GM12891 (cell line): Measurements from ENCODE around the gene HDAC11.

Source experiments
- DNase-seq: peaks from one replicate; pipeline ENCODE4 v3.0.0; 2011; ENCODE audit warnings: low spot score; ENCODE audit not compliant: insufficient read length
- FAIRE-seq: peaks from 2 replicates; lab custom pipeline; 2011; peaks lifted over from hg19 to GRCh38; lab: Jason Lieb, UNC
- PAX5 ChIP-seq: IDR thresholded peaks from 2 replicates; pipeline ENCODE4 v1.6.1; 2011; ENCODE audit warnings: low read length, moderate library complexity, mild to moderate bottlenecking; ENCODE audit not compliant: insufficient read depth, severe bottlenecking
- POLR2A ChIP-seq: IDR thresholded peaks from 2 replicates; pipeline ENCODE4 v1.6.1; 2011; ENCODE audit warnings: low read depth, low read length, control low read depth
- POLR2AphosphoS5 ChIP-seq: IDR thresholded peaks from 2 replicates; pipeline ENCODE4 v1.6.1; 2011; ENCODE audit warnings: low read depth, low read length, control low read depth
- POU2F2 ChIP-seq: IDR thresholded peaks from 2 replicates; pipeline ENCODE4 v1.6.1; 2011; ENCODE audit warnings: low read depth, mild to moderate bottlenecking, control low read depth, low read length, moderate library complexity
- SPI1 ChIP-seq: IDR thresholded peaks from 2 replicates; pipeline ENCODE4 v1.6.1; 2011; ENCODE audit warnings: low read depth, low read length, control low read depth
- TAF1 ChIP-seq: IDR thresholded peaks from 2 replicates; pipeline ENCODE4 v1.6.1; 2011; ENCODE audit warnings: low read depth, low read length, control low read depth

Gene HDAC11

DNA sequence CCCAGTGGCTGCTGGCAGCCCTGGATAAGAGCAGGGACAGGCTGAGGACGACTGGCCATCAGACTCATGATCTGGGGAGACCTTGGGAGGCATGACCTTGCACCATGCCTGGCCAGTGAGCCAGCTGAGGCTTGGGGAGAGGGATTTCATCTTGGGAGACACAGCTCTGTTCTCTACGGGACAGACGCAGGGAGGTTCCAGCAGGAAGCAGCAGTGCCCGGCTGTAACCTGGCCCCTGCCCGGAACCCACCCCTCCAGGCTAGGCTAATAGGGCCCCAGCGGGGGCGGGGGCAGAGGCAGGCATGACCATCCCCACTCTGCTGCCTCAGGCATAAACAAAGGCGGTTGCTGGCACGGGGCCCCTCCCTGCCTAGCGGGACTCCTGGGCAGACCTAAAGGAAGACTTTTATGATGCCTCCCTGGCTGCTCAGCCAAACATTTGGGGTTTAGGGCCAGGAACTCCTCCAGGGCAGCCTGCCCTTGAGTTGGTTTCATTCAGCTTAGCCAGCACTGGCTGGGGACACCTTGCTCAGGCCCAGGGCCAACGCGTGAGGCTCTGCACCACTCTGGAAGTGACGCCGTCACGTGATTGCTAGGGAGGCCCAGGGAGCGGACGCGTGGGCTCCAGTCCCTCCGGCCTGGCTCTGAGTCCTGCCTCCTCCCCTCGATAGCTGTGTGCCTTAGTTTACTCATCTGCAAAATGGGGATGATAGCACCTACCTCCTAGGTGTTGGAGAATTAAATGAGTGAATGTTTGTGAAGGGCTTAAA, 27.6 kb downstream of the HDAC11 start:
- TF ChIP-seq SPI1, result no peak
- TF ChIP-seq POU2F2, result no peak
- TF ChIP-seq PAX5, result no peak
- TF ChIP-seq POLR2A, result no peak
- no peak for TF ChIP-seq TAF1
- no peak for TF ChIP-seq POLR2AphosphoS5
- FAIRE-seq, result no peak
- no peak for DNase-seq

DNA sequence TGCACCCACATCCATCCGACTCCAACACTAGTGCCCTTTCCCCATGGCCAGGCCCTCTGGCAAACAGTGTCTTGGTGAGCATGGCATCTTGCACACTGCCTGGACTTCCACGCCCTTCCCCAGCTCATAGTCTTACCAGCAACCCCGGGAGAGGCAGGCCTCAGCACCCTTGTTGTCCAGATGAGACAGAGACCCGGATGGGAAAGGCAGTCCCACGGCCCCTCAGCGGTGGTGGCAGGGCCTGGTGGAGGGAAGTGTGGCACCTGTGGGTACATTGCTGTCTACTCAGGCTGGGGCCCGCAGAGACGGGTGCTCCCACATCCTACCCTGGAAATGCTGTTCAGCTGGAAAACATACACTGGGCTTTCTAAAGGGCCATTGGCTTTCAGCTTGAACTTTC, 28.4 kb downstream of the HDAC11 start:
- TF ChIP-seq PAX5 (no peak), TAF1 (no peak), POLR2A (no peak), SPI1 (no peak), POLR2AphosphoS5 (no peak), POU2F2 (no peak)
- DNase-seq (no peak), FAIRE-seq (no peak)

DNA sequence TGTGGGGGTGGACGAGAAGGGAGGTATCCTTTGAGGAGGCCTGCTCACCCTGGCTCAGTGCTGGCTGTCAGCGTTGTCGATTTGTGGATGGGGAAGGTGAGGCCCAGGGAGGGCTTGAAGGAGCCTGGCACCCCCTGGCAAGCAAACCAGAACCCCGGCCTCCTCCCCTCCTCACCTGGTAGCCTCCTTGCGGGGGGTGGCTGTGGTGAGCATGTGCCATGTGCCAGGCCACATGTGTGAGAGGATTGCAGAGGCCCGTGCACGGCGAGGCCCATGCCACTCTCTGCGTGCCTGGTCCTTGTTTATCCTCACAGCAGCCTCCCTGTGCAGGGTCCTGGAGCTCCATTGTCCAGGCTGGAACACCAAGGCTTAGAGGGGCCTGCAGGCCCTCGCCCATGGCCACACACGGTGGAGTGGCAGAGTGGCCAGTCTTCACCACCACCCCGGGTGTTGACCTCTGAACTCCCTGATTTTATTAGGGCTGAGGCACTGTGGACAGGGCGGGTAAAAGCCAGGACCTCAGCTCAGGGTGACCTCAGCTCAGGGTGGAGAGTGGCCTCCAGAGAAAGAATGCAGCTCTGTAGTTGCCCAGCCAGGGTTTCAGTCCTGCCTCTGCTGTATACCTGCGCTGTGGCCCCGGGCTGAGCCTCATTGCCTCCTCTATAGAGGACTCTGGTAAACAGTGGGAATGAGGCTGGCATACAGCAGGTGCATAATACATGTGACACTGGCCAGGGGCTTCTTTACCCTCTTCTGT, 29.1 kb downstream of the HDAC11 start:
- DNase-seq (no peak), FAIRE-seq (no peak)
- TF ChIP-seq SPI1 (no peak), PAX5 (no peak), TAF1 (no peak), POLR2A (no peak), POU2F2 (no peak), POLR2AphosphoS5 (no peak)

DNA sequence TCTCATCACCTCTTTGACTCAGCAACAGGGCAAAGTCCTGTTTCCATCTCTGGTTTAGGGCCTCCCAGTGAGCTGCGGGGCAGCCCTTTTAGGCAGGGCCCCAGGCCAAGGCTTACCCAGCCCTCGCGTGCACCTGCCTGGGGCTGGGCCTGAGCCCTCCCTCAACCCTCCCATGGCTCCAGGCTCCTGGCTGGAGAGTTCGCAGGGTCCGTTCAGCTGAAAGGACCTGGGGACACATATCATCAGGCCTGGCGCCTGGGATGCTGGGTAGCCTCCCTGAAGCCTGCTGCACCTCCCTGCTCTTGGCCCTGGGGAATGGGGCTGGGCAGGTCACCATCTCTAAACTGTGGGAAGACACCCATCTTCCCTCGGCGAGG, 29.7 kb downstream of the HDAC11 start:
- DNase-seq (no peak), FAIRE-seq (no peak)
- no peak for TF ChIP-seq TAF1
- TF ChIP-seq PAX5, result no peak
- TF ChIP-seq POU2F2, result no peak
- no peak for TF ChIP-seq POLR2AphosphoS5
- TF ChIP-seq SPI1, result no peak
- no peak for TF ChIP-seq POLR2A

DNA sequence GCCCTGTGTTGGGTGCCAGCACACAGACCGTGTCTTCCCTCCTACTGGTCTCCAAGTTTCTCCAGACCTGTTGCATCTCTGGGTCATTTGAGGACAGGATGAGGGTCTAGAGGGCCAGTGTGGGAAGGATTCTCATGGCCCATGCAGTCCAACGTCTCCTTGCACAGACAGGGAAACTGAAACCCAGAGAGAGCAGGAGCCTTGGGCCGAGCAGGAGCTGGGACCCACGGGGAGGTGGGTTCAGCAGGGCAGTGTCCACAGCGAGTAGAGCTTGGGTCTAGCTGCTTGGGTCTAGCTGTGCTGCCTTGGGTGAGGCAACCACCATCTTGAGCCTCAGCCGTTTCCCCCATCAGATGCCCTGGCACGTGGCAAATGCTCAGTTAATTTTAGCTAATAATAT, 32.3 kb downstream of the HDAC11 start:
- TF ChIP-seq PAX5 (no peak), POU2F2 (no peak), POLR2A (no peak), POLR2AphosphoS5 (no peak), SPI1 (no peak), TAF1 (no peak)
- FAIRE-seq, result no peak
- no peak for DNase-seq

DNA sequence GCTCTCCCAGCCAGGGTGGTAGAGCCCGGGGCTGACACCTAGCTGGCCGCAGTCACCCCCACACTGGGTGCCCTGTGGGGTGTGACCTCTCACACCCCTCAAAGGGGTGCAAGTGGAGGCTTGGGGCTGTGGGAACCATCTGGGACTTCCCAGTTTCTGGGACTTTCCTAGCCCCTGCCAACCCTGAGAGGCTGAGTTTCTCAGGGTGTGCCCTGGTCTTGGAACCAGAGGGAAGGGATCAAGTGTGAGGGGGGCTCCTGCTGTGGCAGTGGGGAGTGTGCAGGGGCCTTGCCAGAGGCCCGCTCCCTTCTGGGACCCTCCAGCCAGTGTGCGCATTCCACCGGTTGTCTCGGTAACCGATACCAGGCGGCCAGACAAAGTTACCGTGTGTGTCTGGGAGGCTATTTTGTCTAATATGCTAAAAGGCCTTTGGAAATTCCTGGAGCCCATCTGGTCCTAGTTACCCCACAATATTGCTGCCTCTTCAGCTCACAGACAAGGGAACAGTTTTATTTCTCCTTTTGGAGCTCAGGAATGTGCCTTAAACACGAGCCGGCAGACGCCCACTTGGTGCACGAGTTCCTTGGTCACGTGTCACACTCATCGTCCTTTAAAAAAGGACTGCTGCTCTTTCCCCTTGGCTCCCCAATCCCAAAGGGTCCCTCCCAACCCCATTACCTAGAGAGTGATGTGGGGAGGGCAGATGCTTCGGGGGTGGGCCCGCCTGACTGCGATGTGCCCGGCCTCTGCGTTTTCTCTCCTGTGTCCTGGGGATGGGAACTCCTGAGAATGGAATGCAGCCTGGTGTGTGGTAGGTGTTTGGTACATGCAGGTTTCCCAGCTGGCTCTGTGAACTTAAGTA, 33.2 kb downstream of the HDAC11 start:
- DNase-seq (no peak), FAIRE-seq (no peak)
- TF ChIP-seq POLR2A, result no peak
- no peak for TF ChIP-seq SPI1
- no peak for TF ChIP-seq TAF1
- TF ChIP-seq POU2F2, result no peak
- TF ChIP-seq POLR2AphosphoS5, result no peak

GRCh38 chr3:13513913-13514517, 33.9 kb downstream of the HDAC11 start:
- no peak for TF ChIP-seq POLR2AphosphoS5
- TF ChIP-seq PAX5, result no peak
- TF ChIP-seq TAF1, result no peak
- no peak for TF ChIP-seq SPI1
- no peak for TF ChIP-seq POLR2A
- TF ChIP-seq POU2F2, result no peak
- no peak for FAIRE-seq

DNA sequence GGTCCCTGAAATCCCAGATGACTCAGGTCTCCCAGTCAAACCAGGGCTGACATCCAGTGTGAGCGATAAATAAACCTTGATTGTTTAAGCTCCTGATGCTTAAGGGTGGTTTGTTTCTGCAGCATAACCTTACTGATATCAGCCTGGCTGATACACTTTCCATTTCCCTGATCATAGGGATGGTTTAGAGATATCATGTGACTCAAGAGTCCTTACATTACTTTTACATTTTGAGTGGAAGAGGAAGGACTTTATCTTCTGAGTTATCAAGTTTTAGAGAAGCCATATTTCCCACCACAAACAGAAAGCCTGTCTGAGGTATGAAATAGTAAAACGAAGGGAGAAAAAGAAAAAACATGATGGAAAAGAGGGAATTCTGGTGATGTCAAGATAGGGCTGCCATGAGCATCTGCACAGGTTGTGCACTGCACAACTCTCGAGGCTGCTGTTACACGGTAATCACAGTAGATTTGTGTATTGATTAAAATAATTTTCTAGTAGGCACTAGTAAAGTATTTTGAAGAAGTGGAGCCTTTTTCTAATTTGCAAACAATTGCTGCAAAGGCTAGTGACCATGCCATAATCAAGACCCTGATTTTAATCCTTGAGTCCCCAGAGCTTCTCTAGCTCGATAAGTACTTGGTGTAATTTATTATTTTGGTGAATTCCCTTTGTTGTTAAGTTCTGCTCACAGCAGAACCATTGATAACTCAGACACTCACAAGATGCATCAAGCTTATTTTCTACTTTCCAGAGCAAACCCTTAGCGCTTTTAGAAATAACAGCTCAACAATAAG, 34.7 kb downstream of the HDAC11 start:
- TF ChIP-seq POLR2A (no peak), POLR2AphosphoS5 (no peak), SPI1 (no peak), POU2F2 (no peak), TAF1 (no peak), PAX5 (no peak)
- no peak for DNase-seq
- FAIRE-seq, result no peak

More at GRCh38 chr3:13513913-13514517, 33.9 kb downstream of the HDAC11 start:
- no peak for DNase-seq
